ENCODE measurements around the gene SUSD4. TPM values are rescaled to one million over a fixed set of nuclear protein-coding genes. Genes with fewer than 3 reads are reported as not detected.
A peak's percentile ranks its signal among the peaks of the same experiment; 100 is the strongest.

The SUSD4 gene
- 18.5 TPM for total RNA-seq (ENCODE audit: unreplicated experiment)
- long read RNA-seq, partial matches to known transcripts = 4 of 13 reads
- long read RNA-seq, other reads (novel, unspliced or antisense) = 4 of 13 reads

DNA sequence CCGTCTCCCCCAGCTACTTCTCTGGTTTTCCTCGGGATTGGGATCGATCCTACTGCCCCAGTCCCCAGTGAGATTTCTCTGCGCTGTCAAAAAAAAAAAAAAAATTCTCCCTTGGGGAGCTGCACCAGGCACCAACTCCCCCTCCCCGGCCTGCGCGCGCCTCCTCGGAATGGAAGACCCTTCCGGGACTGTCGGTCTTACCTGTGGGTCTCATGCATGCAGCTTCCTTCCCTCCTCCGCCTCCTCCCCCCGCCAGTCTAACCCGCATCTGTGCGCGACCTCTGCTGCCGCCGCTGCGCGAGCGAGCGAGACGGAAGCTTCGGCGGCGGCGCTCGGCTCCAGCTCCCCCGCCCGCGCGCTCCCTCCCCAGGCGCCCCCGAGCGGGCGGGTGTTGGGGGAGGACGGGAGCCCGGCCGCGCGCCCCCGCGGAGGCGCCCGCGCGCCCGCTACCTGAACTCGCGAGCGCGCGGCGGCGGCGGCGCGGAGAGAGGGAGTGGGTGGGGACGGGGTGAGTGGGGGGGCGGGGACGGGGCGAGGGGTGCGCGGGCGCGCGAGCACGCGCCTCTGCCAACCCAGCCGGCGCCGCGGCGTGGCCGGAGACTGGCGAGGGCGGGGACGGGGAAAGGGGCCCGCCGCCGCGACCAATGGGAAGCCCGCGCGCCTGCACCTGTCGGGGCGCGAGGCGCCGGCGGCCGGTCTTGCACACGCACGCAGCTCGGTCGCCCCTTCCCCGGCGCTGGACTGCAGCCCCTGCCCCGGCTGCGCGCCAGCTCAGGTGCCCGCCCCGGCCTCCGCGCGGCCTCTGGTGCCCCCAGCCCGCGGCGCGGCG lies at the start of gene SUSD4:
Gene SUSD4 (minus strand): TSS at position 321 of the 829 bp plus-strand sequence. CDS start 751 bp downstream, outside the sequence.
- TF ChIP-seq, protein P1, sequence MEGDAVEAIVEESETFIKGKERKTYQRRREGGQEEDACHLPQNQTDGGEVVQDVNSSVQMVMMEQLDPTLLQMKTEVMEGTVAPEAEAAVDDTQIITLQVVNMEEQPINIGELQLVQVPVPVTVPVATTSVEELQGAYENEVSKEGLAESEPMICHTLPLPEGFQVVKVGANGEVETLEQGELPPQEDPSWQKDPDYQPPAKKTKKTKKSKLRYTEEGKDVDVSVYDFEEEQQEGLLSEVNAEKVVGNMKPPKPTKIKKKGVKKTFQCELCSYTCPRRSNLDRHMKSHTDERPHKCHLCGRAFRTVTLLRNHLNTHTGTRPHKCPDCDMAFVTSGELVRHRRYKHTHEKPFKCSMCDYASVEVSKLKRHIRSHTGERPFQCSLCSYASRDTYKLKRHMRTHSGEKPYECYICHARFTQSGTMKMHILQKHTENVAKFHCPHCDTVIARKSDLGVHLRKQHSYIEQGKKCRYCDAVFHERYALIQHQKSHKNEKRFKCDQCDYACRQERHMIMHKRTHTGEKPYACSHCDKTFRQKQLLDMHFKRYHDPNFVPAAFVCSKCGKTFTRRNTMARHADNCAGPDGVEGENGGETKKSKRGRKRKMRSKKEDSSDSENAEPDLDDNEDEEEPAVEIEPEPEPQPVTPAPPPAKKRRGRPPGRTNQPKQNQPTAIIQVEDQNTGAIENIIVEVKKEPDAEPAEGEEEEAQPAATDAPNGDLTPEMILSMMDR (IDR thresholded peaks at IDR 0.05; ENCODE audit: unreplicated experiment) = no peak
- peak; percentile 55 for DNase-seq (ENCODE audit: low spot score)
- peaks cover 10% of the 10 kb centered on the region for H3K4me1 Mint-ChIP-seq (ENCODE audit: unreplicated experiment)
- H3K4me3 Mint-ChIP-seq (ENCODE audit: unreplicated experiment) = peak within 1 kb of the TSS; percentile 91
- no peak within 1 kb of the TSS for H3K27ac Mint-ChIP-seq (ENCODE audit: unreplicated experiment)
- H3K27me3 Mint-ChIP-seq (ENCODE audit: unreplicated experiment) = peaks cover 7% of the 10 kb centered on the region
- no peaks in the 10 kb centered on the region for H3K36me3 Mint-ChIP-seq (ENCODE audit: low read depth, unreplicated experiment)
- no peaks in the 10 kb centered on the region for H3K9me3 Mint-ChIP-seq (ENCODE audit: unreplicated experiment)

DNA sequence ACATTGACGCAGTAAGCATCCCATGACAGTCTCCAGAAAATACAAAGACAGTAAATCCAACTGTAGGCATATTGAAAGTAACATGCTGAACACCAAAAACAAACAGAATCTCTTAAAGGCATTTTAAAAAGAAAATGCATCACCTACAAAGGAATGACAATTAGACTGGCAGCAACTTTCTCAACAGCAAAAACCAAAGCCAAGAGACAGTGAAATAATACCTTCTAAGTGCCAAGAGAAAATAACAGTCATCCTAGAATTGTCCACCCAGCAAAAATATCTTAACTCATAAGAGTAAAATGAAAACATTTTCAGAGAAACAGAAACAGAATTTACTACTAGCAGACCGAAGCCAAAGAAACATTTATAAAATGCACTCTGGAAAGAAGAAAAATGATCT lies 49.2 kb upstream of the SUSD4 start:
- no peaks in the 10 kb centered on the region for H3K36me3 Mint-ChIP-seq (ENCODE audit: low read depth, unreplicated experiment)
- DNase-seq (ENCODE audit: low spot score) = no peak
- no peaks in the 10 kb centered on the region for H3K27me3 Mint-ChIP-seq (ENCODE audit: unreplicated experiment)
- H3K4me3 Mint-ChIP-seq (ENCODE audit: unreplicated experiment) = no peak overlapping the region
- H3K27ac Mint-ChIP-seq (ENCODE audit: unreplicated experiment) = no peak overlapping the region
- TF ChIP-seq, protein P1 (IDR thresholded peaks at IDR 0.05; ENCODE audit: unreplicated experiment) = no peak
- peaks cover under 1% of the 10 kb centered on the region for H3K4me1 Mint-ChIP-seq (ENCODE audit: unreplicated experiment)
- no peaks in the 10 kb centered on the region for H3K9me3 Mint-ChIP-seq (ENCODE audit: unreplicated experiment)

GRCh38 chr1:223411710-223412109 lies 47.7 kb upstream of the SUSD4 start:
- Mint-ChIP-seq H3K27ac (ENCODE audit: unreplicated experiment) (no peak overlapping the region), H3K27me3 (ENCODE audit: unreplicated experiment) (no peaks in the 10 kb centered on the region), H3K36me3 (ENCODE audit: low read depth, unreplicated experiment) (no peaks in the 10 kb centered on the region), H3K9me3 (ENCODE audit: unreplicated experiment) (no peaks in the 10 kb centered on the region), H3K4me1 (ENCODE audit: unreplicated experiment) (no peaks in the 10 kb centered on the region), H3K4me3 (ENCODE audit: unreplicated experiment) (no peak overlapping the region)
- DNase-seq (ENCODE audit: low spot score) = no peak
- TF ChIP-seq, protein P1 (IDR thresholded peaks at IDR 0.05; ENCODE audit: unreplicated experiment) = no peak

GRCh38 chr1:223411309-223411708 lies 47.3 kb upstream of the SUSD4 start:
- TF ChIP-seq, protein P1 (IDR thresholded peaks at IDR 0.05; ENCODE audit: unreplicated experiment) = no peak
- Mint-ChIP-seq H3K4me1 (ENCODE audit: unreplicated experiment) (no peaks in the 10 kb centered on the region), H3K9me3 (ENCODE audit: unreplicated experiment) (no peaks in the 10 kb centered on the region), H3K36me3 (ENCODE audit: low read depth, unreplicated experiment) (no peaks in the 10 kb centered on the region), H3K27ac (ENCODE audit: unreplicated experiment) (no peak overlapping the region), H3K4me3 (ENCODE audit: unreplicated experiment) (no peak overlapping the region), H3K27me3 (ENCODE audit: unreplicated experiment) (no peaks in the 10 kb centered on the region)
- DNase-seq (ENCODE audit: low spot score) = no peak

DNA sequence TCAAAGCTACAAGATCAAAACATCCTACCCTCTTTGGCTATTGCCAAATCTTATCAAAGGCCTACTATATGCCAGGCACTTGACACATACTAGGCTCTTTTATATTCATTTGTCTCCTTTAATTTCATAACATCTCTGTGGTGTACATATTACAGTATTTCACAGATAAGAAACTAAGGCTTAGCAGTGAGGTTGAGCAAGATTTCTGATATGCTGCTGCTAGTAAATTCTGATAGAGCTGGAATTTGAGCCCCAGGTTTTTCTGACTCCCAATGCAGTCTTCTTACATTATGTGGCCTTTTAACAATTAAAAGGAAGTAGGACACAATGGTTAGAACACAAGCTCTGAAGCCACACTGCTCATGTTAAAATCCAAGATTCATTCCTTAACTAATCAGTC lies 46.1 kb upstream of the SUSD4 start:
- Mint-ChIP-seq H3K36me3 (ENCODE audit: low read depth, unreplicated experiment) (no peaks in the 10 kb centered on the region), H3K27me3 (ENCODE audit: unreplicated experiment) (no peaks in the 10 kb centered on the region), H3K9me3 (ENCODE audit: unreplicated experiment) (no peaks in the 10 kb centered on the region), H3K4me3 (ENCODE audit: unreplicated experiment) (no peak overlapping the region), H3K4me1 (ENCODE audit: unreplicated experiment) (no peaks in the 10 kb centered on the region), H3K27ac (ENCODE audit: unreplicated experiment) (no peak overlapping the region)
- TF ChIP-seq, protein P1 (IDR thresholded peaks at IDR 0.05; ENCODE audit: unreplicated experiment) = no peak
- no peak for DNase-seq (ENCODE audit: low spot score)

Measured in endothelial cell (in vitro differentiated cells).